ENCODE data around the gene CLEC2D.

DNA sequence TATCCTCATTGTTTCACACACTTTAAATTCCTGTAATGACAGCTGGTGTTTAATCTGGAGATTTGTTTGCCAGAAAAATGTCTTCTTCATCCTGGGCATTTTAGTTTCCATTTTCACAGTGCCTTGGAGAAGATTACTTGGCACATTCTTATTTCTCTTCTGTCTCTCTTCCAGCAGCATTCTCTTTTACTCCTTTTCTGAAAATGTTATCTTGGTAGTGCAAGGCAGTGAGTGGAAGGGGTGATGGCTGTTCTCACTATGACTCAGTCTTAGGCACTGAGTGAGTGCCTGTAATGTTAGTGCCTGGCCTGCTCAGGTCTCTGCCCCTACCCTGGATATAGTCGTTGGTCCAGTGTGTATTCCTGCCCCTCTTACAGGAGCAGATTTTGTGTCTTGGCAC is 50.3 kb downstream of the CLEC2D start:
- TF ChIP-seq, protein P1, sequence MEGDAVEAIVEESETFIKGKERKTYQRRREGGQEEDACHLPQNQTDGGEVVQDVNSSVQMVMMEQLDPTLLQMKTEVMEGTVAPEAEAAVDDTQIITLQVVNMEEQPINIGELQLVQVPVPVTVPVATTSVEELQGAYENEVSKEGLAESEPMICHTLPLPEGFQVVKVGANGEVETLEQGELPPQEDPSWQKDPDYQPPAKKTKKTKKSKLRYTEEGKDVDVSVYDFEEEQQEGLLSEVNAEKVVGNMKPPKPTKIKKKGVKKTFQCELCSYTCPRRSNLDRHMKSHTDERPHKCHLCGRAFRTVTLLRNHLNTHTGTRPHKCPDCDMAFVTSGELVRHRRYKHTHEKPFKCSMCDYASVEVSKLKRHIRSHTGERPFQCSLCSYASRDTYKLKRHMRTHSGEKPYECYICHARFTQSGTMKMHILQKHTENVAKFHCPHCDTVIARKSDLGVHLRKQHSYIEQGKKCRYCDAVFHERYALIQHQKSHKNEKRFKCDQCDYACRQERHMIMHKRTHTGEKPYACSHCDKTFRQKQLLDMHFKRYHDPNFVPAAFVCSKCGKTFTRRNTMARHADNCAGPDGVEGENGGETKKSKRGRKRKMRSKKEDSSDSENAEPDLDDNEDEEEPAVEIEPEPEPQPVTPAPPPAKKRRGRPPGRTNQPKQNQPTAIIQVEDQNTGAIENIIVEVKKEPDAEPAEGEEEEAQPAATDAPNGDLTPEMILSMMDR (IDR thresholded peaks at IDR 0.05) = no peak
- TF ChIP-seq EP300 (IDR thresholded peaks at IDR 0.05) = no peak
- no peak for TF ChIP-seq POLR2AphosphoS5 (IDR thresholded peaks at IDR 0.05)
- TF ChIP-seq POLR2A (IDR thresholded peaks at IDR 0.05) = no peak

All from sigmoid colon (tissue), 4 donors.